PC-3 (cell line): ENCODE measurements around the gene RPS4Y1. TPM values are rescaled to one million over a fixed set of nuclear protein-coding genes. Genes with fewer than 3 reads are reported as not detected.

Experiments used
- ATAC-seq: fragments of 200-7000 bp; cut with Tn5 transposase; 2 replicates; pipeline ENCODE4 v1.9.1; 2020; ENCODE audit warnings: mild to moderate bottlenecking, moderate library complexity
- BruUV-seq: library from RNA; stranded (reverse); fragments of 400-500 nt; replicated peaks from 2 replicates; lab custom pipeline; 2021; lab: Mats Ljungman, UMichigan
- CTCF ChIA-PET: fragments of 300-600 bp; sonication (Branson Sonifier 250); formaldehyde crosslinking; loops from one replicate; lab custom pipeline; 2022; ENCODE audit warnings: antibody characterized with exemption; lab: Charles Lee
- POLR2A ChIA-PET: fragments of 300-600 bp; sonication (Branson Sonifier 250); formaldehyde crosslinking; loops from one replicate; lab custom pipeline; 2022; ENCODE audit warnings: antibody characterized with exemption; ENCODE audit not compliant: unreplicated experiment; lab: Charles Lee
- DNase-seq: peaks from one replicate; pipeline ENCODE4 v3.0.0-alpha.2; 2015
- H2AFZ ChIP-seq: fragments of 300-600 bp; sonication (generic); 2 replicates; pipeline ENCODE4 v1.6.0; 2016; ENCODE audit warnings: antibody characterized with exemption, low read length
- H3F3A ChIP-seq: fragments of 300-600 bp; sonication (generic); one replicate; pipeline ENCODE4 v1.6.0; 2017; ENCODE audit warnings: antibody characterized with exemption, low read length, control low read depth, mild to moderate bottlenecking; ENCODE audit not compliant: unreplicated experiment
- H3K27ac ChIP-seq: fragments of 300-600 bp; sonication (generic); 2 replicates; pipeline ENCODE4 v1.5.1; 2016; ENCODE audit warnings: mild to moderate bottlenecking, low read length
- H3K27me3 ChIP-seq: fragments of 300-600 bp; sonication (generic); 2 replicates; pipeline ENCODE4 v1.6.1; 2016; ENCODE audit warnings: low read length, mixed read lengths
- H3K36me3 ChIP-seq: fragments of 300-600 bp; sonication (generic); 2 replicates; pipeline ENCODE4 v1.6.1; 2016; ENCODE audit warnings: low read depth, mixed run types, low read length, mixed read lengths
- H3K4me1 ChIP-seq: fragments of 300-600 bp; sonication (generic); 2 replicates; pipeline ENCODE4 v1.5.1; 2016; ENCODE audit warnings: low read length; ENCODE audit not compliant: insufficient read depth
- H3K4me2 ChIP-seq: fragments of 300-600 bp; sonication (generic); 2 replicates; pipeline ENCODE4 v1.6.0; 2016; ENCODE audit warnings: low read length
- H3K4me3 ChIP-seq: fragments of 300-600 bp; sonication (generic); 2 replicates; pipeline ENCODE4 v1.5.1; 2016; ENCODE audit warnings: mild to moderate bottlenecking, low read length, mixed read lengths
- H3K79me2 ChIP-seq: fragments of 300-600 bp; sonication (generic); 2 replicates; pipeline ENCODE4 v1.6.1; 2017; ENCODE audit warnings: low read length, mixed read lengths
- H3K9ac ChIP-seq: fragments of 300-600 bp; sonication (generic); 2 replicates; pipeline ENCODE4 v1.6.0; 2016; ENCODE audit warnings: mild to moderate bottlenecking, low read length
- H3K9me2 ChIP-seq: fragments of 300-600 bp; sonication (generic); replicated peaks from 2 replicates; pipeline ENCODE4 v1.6.1; 2016; ENCODE audit warnings: mixed run types, low read length, mixed read lengths
- H3K9me3 ChIP-seq: fragments of 300-600 bp; sonication (generic); 2 replicates; pipeline ENCODE4 v1.6.1; 2016; ENCODE audit warnings: low read length, mixed read lengths
- H4K20me1 ChIP-seq: fragments of 300-600 bp; sonication (generic); 2 replicates; pipeline ENCODE4 v1.6.1; 2016; ENCODE audit warnings: low read length, mixed read lengths
- EZH2 ChIP-seq: fragments of 300-600 bp; sonication (generic); IDR thresholded peaks from one replicate; pipeline ENCODE4 v1.6.1; 2017; ENCODE audit warnings: antibody characterized with exemption, mild to moderate bottlenecking, low read length; ENCODE audit not compliant: unreplicated experiment
- EZH2phosphoT487 ChIP-seq: fragments of 300-600 bp; sonication (generic); IDR thresholded peaks from 2 replicates; pipeline ENCODE4 v1.6.1; 2018; ENCODE audit warnings: mild to moderate bottlenecking, antibody characterized with exemption, low read length, borderline replicate concordance
- intact Hi-C: fragments of 100-400 bp; cut with micrococcal nuclease; formaldehyde crosslinking; loops from 2 replicates; pipeline ENCODE4 v1.9.0; 2023
- total RNA-seq: library from RNA; depleted of rRNA; stranded (reverse); fragments of >200 nt; gene quantifications from 2 replicates; pipeline ENCODE4 v1.2.3, GENCODE V29; 2014
- TF ChIP-seq, protein P1 (sequence below): fragments of 300-600 bp; sonication (generic); conservative IDR thresholded peaks from 2 replicates; pipeline ENCODE4 v1.5.1; 2017; ENCODE audit warnings: antibody characterized with exemption, low read depth, mild to moderate bottlenecking, low read length

RPS4Y1 gene
- total RNA-seq, 1 experiment from 2014 or later: not detected

DNA sequence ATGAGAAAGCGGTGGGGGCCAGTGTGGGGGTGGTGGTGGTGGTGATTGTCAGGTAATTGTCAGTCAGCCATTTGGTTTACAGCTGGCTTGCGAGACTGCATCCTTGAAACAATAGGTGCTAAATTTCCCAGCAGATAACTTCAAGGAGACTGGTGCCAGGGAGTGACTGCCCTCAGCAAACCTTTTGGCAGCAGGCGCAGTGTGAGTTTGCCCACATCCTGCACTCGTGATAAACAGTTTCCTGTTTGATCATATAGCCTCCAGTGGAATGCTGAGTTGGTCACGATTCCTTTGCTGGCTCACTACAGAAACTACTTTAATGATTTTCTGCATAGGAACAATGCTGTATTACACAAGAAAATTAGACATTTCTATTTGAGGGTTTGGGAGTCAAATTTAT is 46.0 kb downstream of the RPS4Y1 start:
- Histone ChIP-seq H4K20me1 (no peaks in the 10 kb centered on the region), H3K9me2 (no peaks in the 10 kb centered on the region), H3K9ac (no peak overlapping the region), H3K79me2 (no peaks in the 10 kb centered on the region), H3K4me1 (no peaks in the 10 kb centered on the region), H3F3A (no peaks in the 10 kb centered on the region), H3K27ac (no peak overlapping the region), H3K9me3 (no peaks in the 10 kb centered on the region), H3K36me3 (no peaks in the 10 kb centered on the region), H3K27me3 (no peaks in the 10 kb centered on the region), H3K4me3 (no peak overlapping the region), H3K4me2 (no peak overlapping the region), H2AFZ (no peak overlapping the region)
- CTCF ChIA-PET: no interaction called here
- DNase-seq: no peak
- ATAC-seq: no peak
- TF ChIP-seq EZH2phosphoT487: no peak
- TF ChIP-seq, protein P1, sequence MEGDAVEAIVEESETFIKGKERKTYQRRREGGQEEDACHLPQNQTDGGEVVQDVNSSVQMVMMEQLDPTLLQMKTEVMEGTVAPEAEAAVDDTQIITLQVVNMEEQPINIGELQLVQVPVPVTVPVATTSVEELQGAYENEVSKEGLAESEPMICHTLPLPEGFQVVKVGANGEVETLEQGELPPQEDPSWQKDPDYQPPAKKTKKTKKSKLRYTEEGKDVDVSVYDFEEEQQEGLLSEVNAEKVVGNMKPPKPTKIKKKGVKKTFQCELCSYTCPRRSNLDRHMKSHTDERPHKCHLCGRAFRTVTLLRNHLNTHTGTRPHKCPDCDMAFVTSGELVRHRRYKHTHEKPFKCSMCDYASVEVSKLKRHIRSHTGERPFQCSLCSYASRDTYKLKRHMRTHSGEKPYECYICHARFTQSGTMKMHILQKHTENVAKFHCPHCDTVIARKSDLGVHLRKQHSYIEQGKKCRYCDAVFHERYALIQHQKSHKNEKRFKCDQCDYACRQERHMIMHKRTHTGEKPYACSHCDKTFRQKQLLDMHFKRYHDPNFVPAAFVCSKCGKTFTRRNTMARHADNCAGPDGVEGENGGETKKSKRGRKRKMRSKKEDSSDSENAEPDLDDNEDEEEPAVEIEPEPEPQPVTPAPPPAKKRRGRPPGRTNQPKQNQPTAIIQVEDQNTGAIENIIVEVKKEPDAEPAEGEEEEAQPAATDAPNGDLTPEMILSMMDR: no peak
- TF ChIP-seq EZH2: no peak
- no TSS peak for BruUV-seq
- POLR2A ChIA-PET: no interaction called here
- intact Hi-C loops: no loop called here

DNA sequence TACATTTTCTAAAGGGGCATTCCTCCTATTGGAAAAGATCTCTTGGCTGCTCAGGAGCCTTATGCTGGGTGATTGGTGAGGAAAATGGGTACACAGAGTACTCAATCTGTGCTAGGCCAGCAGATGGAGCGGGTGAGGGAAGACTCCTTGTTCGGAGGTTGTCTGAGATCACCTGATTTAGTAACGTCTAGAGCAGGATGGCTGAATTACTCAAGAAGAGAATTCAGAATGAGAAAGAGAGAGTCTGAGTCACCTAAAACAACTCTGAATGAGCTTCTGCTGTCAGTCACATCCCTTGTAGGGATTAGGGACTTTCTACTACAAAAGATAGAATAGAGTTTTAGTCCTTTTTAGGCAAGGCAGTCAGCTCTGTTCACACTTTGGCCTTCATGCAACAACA is 46.6 kb downstream of the RPS4Y1 start:
- Histone ChIP-seq H3K9ac (no peak overlapping the region), H3K36me3 (no peaks in the 10 kb centered on the region), H3K9me3 (no peaks in the 10 kb centered on the region), H3K27me3 (no peaks in the 10 kb centered on the region), H4K20me1 (no peaks in the 10 kb centered on the region), H3K27ac (no peak overlapping the region), H2AFZ (no peak overlapping the region), H3K9me2 (no peaks in the 10 kb centered on the region), H3K4me2 (no peak overlapping the region), H3K79me2 (no peaks in the 10 kb centered on the region), H3F3A (no peaks in the 10 kb centered on the region), H3K4me3 (no peak overlapping the region), H3K4me1 (no peaks in the 10 kb centered on the region)
- ATAC-seq: no peak
- POLR2A ChIA-PET: no interaction called here
- no peak for TF ChIP-seq EZH2
- no peak for TF ChIP-seq EZH2phosphoT487
- TF ChIP-seq, protein P1: no peak
- CTCF ChIA-PET: no interaction called here
- DNase-seq: no peak
- intact Hi-C loops: no loop called here
- no TSS peak for BruUV-seq

DNA sequence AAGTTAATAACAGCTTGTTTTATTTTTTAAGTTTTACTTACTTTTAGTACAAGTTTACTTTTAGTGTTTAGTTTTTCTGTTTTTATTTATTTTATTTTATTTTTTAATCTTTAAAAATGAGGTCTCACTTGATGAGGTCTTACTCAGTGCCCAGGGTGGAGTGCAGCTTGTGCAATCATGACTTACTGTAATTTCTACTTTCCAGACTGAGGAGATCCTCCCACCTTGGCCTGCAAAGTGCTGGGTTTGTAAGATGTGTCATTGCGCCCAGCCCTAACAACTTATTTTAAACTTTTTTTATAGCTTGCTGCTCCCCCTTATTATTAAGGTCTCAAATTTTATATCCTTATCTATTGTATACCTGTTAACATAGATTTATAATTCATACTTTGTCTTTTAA is 52.1 kb downstream of the RPS4Y1 start:
- H2AFZ ChIP-seq: no peak overlapping the region
- H3K27ac ChIP-seq: no peak overlapping the region
- BruUV-seq: no TSS peak
- no peaks in the 10 kb centered on the region for H4K20me1 ChIP-seq
- H3K9me2 ChIP-seq: no peaks in the 10 kb centered on the region
- CTCF ChIA-PET: no interaction called here
- no peaks in the 10 kb centered on the region for H3K4me1 ChIP-seq
- no peaks in the 10 kb centered on the region for H3K79me2 ChIP-seq
- intact Hi-C loops: no loop called here
- no peaks in the 10 kb centered on the region for H3K27me3 ChIP-seq
- no peak for TF ChIP-seq EZH2
- TF ChIP-seq, protein P1: no peak
- H3K9ac ChIP-seq: no peak overlapping the region
- POLR2A ChIA-PET: no interaction called here
- no peak overlapping the region for H3K4me3 ChIP-seq
- no peaks in the 10 kb centered on the region for H3K9me3 ChIP-seq
- no peak for ATAC-seq
- DNase-seq: no peak
- no peaks in the 10 kb centered on the region for H3K36me3 ChIP-seq
- H3F3A ChIP-seq: no peaks in the 10 kb centered on the region
- H3K4me2 ChIP-seq: no peak overlapping the region
